Mesenchymal stem cell (in vitro differentiated cells and primary cell): ENCODE measurements around the gene HIPK3.
A peak's percentile ranks its signal among the peaks of the same experiment; 100 is the strongest.

Source experiments
- DNase-seq: peaks from one replicate; pipeline ENCODE4 v3.0.0-alpha.2; 2013
- H2AFZ ChIP-seq: one replicate; pipeline ENCODE4 v1.6.1; 2013; ENCODE audit warnings: low read depth, mild to moderate bottlenecking, control low read depth, inconsistent platforms, low read length, moderate library complexity
- H2AK5ac ChIP-seq: 2 replicates; pipeline ENCODE4 v1.6.1; 2013; ENCODE audit warnings: low read length, moderate library complexity, mild to moderate bottlenecking, inconsistent platforms; ENCODE audit not compliant: severe bottlenecking
- H2BK120ac ChIP-seq: one replicate; pipeline ENCODE4 v1.6.1; 2013; ENCODE audit warnings: low read depth, mild to moderate bottlenecking, inconsistent platforms, low read length, moderate library complexity
- H2BK12ac ChIP-seq, 2 experiments: one replicate each; pipeline ENCODE4 v1.6.1; 2013; ENCODE audit warnings: inconsistent platforms in 2 of 2, low read length in 2 of 2, mild to moderate bottlenecking in 2 of 2, moderate library complexity in 2 of 2, control low read depth in 1 of 2
- H2BK15ac ChIP-seq: one replicate; pipeline ENCODE4 v1.6.1; 2013; ENCODE audit warnings: mild to moderate bottlenecking, low read depth, inconsistent platforms; ENCODE audit not compliant: poor library complexity, severe bottlenecking
- H2BK5ac ChIP-seq: 2 replicates; pipeline ENCODE4 v1.6.1; 2013; ENCODE audit warnings: low read depth, mild to moderate bottlenecking, low read length, control low read depth, inconsistent platforms; ENCODE audit not compliant: poor library complexity, severe bottlenecking
- H3K14ac ChIP-seq, 2 experiments: one replicate each; pipeline ENCODE4 v1.6.1; 2013; ENCODE audit warnings: inconsistent platforms in 2 of 2, low read length in 2 of 2, control low read depth in 1 of 2, mild to moderate bottlenecking in 1 of 2, moderate library complexity in 1 of 2
- H3K18ac ChIP-seq, 2 experiments: one replicate each; pipeline ENCODE4 v1.6.1; 2013; ENCODE audit warnings: inconsistent platforms in 2 of 2, low read length in 2 of 2, control low read depth in 1 of 2, low read depth in 1 of 2, mild to moderate bottlenecking in 1 of 2
- H3K23ac ChIP-seq, 2 experiments: one replicate each; pipeline ENCODE4 v1.6.1; 2013; ENCODE audit warnings: inconsistent platforms in 2 of 2, low read length in 2 of 2, mild to moderate bottlenecking in 2 of 2, moderate library complexity in 2 of 2, control low read depth in 1 of 2
- H3K27ac ChIP-seq: 2 replicates; pipeline ENCODE4 v1.5.1; 2013; ENCODE audit warnings: mild to moderate bottlenecking, moderate library complexity, low read length, control low read depth, inconsistent platforms; ENCODE audit not compliant: poor library complexity, severe bottlenecking
- H3K27me3 ChIP-seq, 2 experiments: 2 replicates each; pipeline versions ENCODE4 v1.6.1 to v1.7.0; 2013; ENCODE audit warnings: low read length in 2 of 2, mild to moderate bottlenecking in 2 of 2, moderate library complexity in 2 of 2, control low read depth in 1 of 2, inconsistent platforms in 1 of 2; ENCODE audit not compliant: control insufficient read depth in 1 of 2, insufficient read depth in 1 of 2
- H3K36me3 ChIP-seq, 2 experiments: 2 replicates each; pipeline versions ENCODE4 v1.6.1 to v1.7.0; 2013; ENCODE audit warnings: low read length in 2 of 2, control low read depth in 1 of 2, inconsistent platforms in 1 of 2, low read depth in 1 of 2, mild to moderate bottlenecking in 1 of 2; ENCODE audit not compliant: insufficient read depth in 2 of 2, control insufficient read depth in 1 of 2
- H3K4ac ChIP-seq, 2 experiments: one replicate each; pipeline ENCODE4 v1.6.1; 2013; ENCODE audit warnings: inconsistent platforms in 2 of 2, low read length in 2 of 2, mild to moderate bottlenecking in 2 of 2, moderate library complexity in 2 of 2, control low read depth in 1 of 2, low read depth in 1 of 2
- H3K4me1 ChIP-seq: 2 replicates; pipeline ENCODE4 v1.6.1; 2013; ENCODE audit warnings: low read depth, low read length, control low read depth; ENCODE audit not compliant: control insufficient read depth, insufficient read depth
- H3K4me2 ChIP-seq: 2 replicates; pipeline ENCODE4 v1.6.1; 2013; ENCODE audit warnings: low read length, mild to moderate bottlenecking, inconsistent platforms; ENCODE audit not compliant: poor library complexity, severe bottlenecking
- H3K4me3 ChIP-seq, 2 experiments: 2 replicates each; pipeline versions ENCODE4 v1.5.1 to v1.7.0; 2013; ENCODE audit warnings: low read length in 2 of 2, mild to moderate bottlenecking in 2 of 2, control low read depth in 1 of 2, low read depth in 1 of 2; ENCODE audit not compliant: insufficient read depth in 1 of 2
- H3K79me1 ChIP-seq: replicated peaks from 2 replicates; pipeline ENCODE4 v1.6.1; 2013; ENCODE audit warnings: mild to moderate bottlenecking, control low read depth, low read length, inconsistent platforms; ENCODE audit not compliant: poor library complexity, severe bottlenecking
- H3K9ac ChIP-seq: 2 replicates; pipeline ENCODE4 v1.7.0; 2013; ENCODE audit warnings: mild to moderate bottlenecking, low read length, moderate library complexity
- H3K9me3 ChIP-seq: 2 replicates; pipeline ENCODE4 v1.7.0; 2013; ENCODE audit warnings: mild to moderate bottlenecking, low read length; ENCODE audit not compliant: control insufficient read depth
- H4K8ac ChIP-seq: one replicate; pipeline ENCODE4 v1.6.1; 2013; ENCODE audit warnings: inconsistent platforms, mild to moderate bottlenecking, low read length, moderate library complexity
- H4K91ac ChIP-seq: one replicate; pipeline ENCODE4 v1.6.1; 2013; ENCODE audit warnings: mild to moderate bottlenecking, low read length, inconsistent platforms
- WGBS: methylation state at CpG from one replicate; pipeline ENCODE4 v1.1.7; 2013; ENCODE audit warnings: mixed read lengths; 5-methylcytosine and 5-hydroxymethylcytosine counted together

The HIPK3 gene

DNA sequence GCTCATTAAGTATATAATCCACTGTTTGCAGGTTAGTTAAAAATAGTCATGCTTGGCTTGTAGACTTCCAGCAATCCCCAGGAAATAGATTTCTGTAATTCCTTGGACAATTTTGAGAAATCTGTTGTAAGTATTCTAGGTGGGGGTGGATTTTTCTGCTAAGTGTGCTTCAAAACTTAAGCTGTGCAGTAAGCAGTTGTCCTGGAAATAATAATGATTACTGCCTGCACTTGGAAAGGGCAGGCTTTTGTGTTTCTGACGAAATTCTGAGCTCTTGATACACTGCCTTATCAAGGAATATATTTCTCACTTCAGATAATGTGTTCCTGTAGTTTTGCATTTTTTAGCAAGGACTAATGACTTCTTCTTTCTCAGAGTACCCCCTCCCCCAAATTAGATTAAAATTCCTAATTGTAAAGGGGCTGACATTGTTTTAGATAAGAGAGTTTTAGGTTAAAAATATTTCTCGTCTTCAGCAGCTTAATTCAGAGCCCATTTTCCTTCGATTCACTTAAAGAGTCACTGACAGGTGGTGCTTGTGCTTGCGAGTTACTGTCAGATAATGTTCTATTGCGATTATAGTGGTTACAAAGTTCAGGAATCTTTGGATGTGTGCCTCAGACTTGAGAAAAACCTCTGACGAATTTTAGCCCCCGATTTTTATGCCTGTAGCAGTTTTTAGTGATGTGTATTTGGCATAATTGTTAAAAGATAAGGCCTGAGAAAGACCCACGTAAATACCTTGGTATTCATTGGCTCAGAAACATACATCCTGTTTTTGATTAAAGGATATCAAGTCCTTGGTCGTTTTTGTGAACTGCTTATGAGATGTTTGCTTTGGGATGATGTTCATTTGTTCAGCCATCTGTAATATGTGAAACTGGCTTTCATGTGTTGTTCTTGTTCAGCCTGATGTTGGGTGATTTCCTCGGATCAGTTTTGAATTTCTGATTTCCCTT lies 120.5 kb downstream of the HIPK3 start:
- Histone ChIP-seq H3K9me3 (no peaks in the 10 kb centered on the region), H3K4ac (no peak overlapping the region), H3K27me3 (no peaks in the 10 kb centered on the region), H3K79me1 (peaks cover 13% of the 10 kb centered on the region), H3K23ac (no peak overlapping the region), H2AFZ (no peak overlapping the region), H4K8ac (no peak overlapping the region), H2BK120ac (no peak overlapping the region), H3K14ac (no peak overlapping the region), H3K18ac (no peak overlapping the region), H3K27ac (no peak overlapping the region), H3K4me3 (peak overlapping the region in 1 of 2 experiments; percentile 94), H2BK5ac (no peak overlapping the region), H3K36me3 (no peaks in the 10 kb centered on the region), H3K4me1 (peaks cover 12% of the 10 kb centered on the region), H2AK5ac (no peak overlapping the region), H4K91ac (no peak overlapping the region), H2BK12ac (no peak overlapping the region), H3K4me2 (peak overlapping the region; percentile 96), H2BK15ac (no peak overlapping the region), H3K9ac (peak overlapping the region; percentile 86)
- WGBS, result 82% methylated on average over 9 of the region's 10 CpGs
- DNase-seq, result no peak

DNA sequence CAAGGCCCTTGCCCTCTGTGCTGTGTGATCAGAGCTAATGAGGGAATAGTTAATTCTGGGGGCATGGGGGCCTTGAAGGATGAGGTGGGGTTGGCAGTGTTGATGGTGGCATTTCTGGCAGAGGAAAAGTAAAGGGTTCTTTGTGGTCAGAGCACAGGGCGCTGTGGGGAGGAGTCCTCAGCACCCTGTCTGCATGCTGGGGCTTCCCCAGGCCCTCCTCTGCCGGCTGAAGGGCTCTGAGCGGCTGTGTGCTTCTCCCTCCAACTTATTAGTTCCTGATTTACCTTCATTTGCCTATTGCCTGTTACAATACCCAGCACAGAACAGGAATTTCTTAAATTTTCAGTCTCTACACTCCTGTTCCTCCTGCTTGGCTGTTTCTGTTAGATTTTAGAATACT lies 122.8 kb downstream of the HIPK3 start:
- no peak overlapping the region for H2BK120ac ChIP-seq
- no peak overlapping the region for H4K8ac ChIP-seq
- H2BK15ac ChIP-seq, result no peak overlapping the region
- H3K4me1 ChIP-seq, result peaks cover 8% of the 10 kb centered on the region
- 93% methylated on average over 3 of the region's 3 CpGs for WGBS
- H2BK5ac ChIP-seq, result no peak overlapping the region
- H2AK5ac ChIP-seq, result no peak overlapping the region
- no peak overlapping the region for H3K4me3 ChIP-seq
- no peak overlapping the region for H3K4me2 ChIP-seq
- H3K9me3 ChIP-seq, result no peaks in the 10 kb centered on the region
- H3K4ac ChIP-seq, result no peak overlapping the region
- H3K23ac ChIP-seq, result no peak overlapping the region
- H3K79me1 ChIP-seq, result peaks cover 18% of the 10 kb centered on the region
- no peak overlapping the region for H2AFZ ChIP-seq
- H3K27ac ChIP-seq, result no peak overlapping the region
- H2BK12ac ChIP-seq, result no peak overlapping the region
- no peak for DNase-seq
- no peak overlapping the region for H4K91ac ChIP-seq
- H3K36me3 ChIP-seq, result no peaks in the 10 kb centered on the region
- no peak overlapping the region for H3K14ac ChIP-seq
- H3K18ac ChIP-seq, result no peak overlapping the region
- H3K27me3 ChIP-seq, result no peaks in the 10 kb centered on the region
- H3K9ac ChIP-seq, result no peak overlapping the region

DNA sequence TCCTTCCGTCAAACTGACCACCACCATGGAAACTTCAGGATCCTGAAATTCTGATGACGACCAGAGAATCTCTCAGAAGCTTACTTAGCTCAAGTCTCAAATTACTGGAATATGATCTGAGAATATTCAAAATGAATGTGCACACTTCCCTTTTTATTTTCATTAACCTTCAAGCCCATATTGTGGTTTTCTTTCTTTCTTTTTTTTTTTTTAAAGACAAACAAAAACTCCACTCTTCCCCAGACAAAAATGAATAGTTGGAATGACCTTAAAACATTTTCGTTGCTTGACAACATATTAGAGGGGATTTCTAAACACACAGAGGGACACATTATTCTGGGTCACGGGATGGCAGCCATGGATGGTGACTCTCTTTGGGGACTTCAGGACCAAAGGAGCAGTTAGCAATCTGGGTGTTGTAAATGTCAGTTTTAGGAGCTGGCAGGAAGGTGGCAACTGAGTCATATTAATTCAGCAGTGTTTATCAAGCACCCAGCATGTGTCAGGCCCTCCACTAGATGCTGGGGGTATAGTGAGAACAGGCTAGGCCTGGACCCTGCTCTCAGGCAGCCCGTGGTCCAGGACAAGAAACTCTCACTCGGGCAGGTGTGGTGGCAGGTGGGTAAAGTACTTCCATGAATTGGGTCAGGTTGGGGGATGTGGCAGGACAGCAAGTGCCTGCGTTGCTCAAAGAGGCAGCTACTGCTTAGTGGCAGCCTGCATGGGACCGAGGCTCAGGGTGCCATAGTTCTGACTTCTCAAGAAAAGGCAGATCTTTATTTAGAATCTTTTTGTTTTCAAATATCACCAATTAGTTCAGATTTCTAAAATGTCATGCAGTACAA lies 126.1 kb downstream of the HIPK3 start:
- no peak overlapping the region for H3K27ac ChIP-seq
- H3K4me3 ChIP-seq, result no peak overlapping the region
- H3K9ac ChIP-seq, result no peak overlapping the region
- no peak overlapping the region for H2AFZ ChIP-seq
- H2BK15ac ChIP-seq, result no peak overlapping the region
- H2BK12ac ChIP-seq, result no peak overlapping the region
- no peaks in the 10 kb centered on the region for H3K36me3 ChIP-seq
- H2BK120ac ChIP-seq, result no peak overlapping the region
- no peak overlapping the region for H4K91ac ChIP-seq
- 92% methylated on average over 5 of the region's 8 CpGs for WGBS
- DNase-seq, result no peak
- H3K4ac ChIP-seq, result no peak overlapping the region
- H3K18ac ChIP-seq, result no peak overlapping the region
- peaks cover 22% of the 10 kb centered on the region for H3K79me1 ChIP-seq
- H2BK5ac ChIP-seq, result no peak overlapping the region
- no peak overlapping the region for H4K8ac ChIP-seq
- no peaks in the 10 kb centered on the region for H3K27me3 ChIP-seq
- peak overlapping the region in 1 of 2 experiments; percentile 76 for H3K23ac ChIP-seq
- peaks cover 5% of the 10 kb centered on the region for H3K4me1 ChIP-seq
- H2AK5ac ChIP-seq, result no peak overlapping the region
- peak overlapping the region in 1 of 2 experiments; percentile 76 for H3K14ac ChIP-seq
- peaks cover 10% of the 10 kb centered on the region for H3K9me3 ChIP-seq
- no peak overlapping the region for H3K4me2 ChIP-seq

DNA sequence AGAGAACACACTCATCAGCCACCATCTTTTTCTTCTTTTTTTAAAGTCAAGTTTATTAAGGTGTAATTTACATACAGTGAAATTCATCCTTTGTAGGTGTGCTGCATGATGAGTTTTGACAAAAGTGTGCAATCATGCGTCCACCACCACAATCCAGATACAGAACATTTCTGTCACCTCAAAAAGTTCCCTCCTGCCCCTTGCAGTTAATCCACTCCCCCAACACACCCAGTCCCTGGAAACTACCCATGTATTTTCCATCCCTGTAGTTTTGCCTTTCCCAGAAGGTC lies 126.7 kb downstream of the HIPK3 start:
- Histone ChIP-seq H3K23ac (no peak overlapping the region), H4K91ac (no peak overlapping the region), H2AFZ (no peak overlapping the region), H3K4me1 (peaks cover 5% of the 10 kb centered on the region), H2AK5ac (no peak overlapping the region), H2BK5ac (no peak overlapping the region), H3K18ac (no peak overlapping the region), H3K36me3 (no peaks in the 10 kb centered on the region), H3K4ac (no peak overlapping the region), H3K27me3 (no peaks in the 10 kb centered on the region), H2BK12ac (no peak overlapping the region), H3K4me3 (no peak overlapping the region), H2BK120ac (no peak overlapping the region), H3K79me1 (peaks cover 24% of the 10 kb centered on the region), H3K9ac (no peak overlapping the region), H3K9me3 (peaks cover 10% of the 10 kb centered on the region), H4K8ac (no peak overlapping the region), H3K4me2 (no peak overlapping the region), H3K14ac (no peak overlapping the region), H2BK15ac (no peak overlapping the region), H3K27ac (no peak overlapping the region)
- 90% methylated on average over 1 of the region's 1 CpG for WGBS
- DNase-seq, result no peak
